HG03469 (cell line): ENCODE results near the gene UFL1.

Source experiments
- ATAC-seq: cut with Tn5 transposase; IDR thresholded peaks from one replicate; pipeline ENCODE4 v1.9.1; 2021; ENCODE audit warnings: mild to moderate bottlenecking, moderate library complexity, moderate number of reproducible peaks; ENCODE audit not compliant: unreplicated experiment

UFL1 gene

GRCh38 chr6:96571551-96571950 lies 49.9 kb downstream of the UFL1 start:
- no peak for ATAC-seq

GRCh38 chr6:96575359-96575758 lies 53.8 kb downstream of the UFL1 start:
- ATAC-seq = no peak

GRCh38 chr6:96576221-96576620 lies 54.6 kb downstream of the UFL1 start:
- no peak for ATAC-seq

- no peak for ATAC-seq
These were observed 60.4 kb downstream of the UFL1 start for GRCh38 chr6:96582021-96582420.

GRCh38 chr6:96582436-96582835 lies 60.8 kb downstream of the UFL1 start:
- ATAC-seq = no peak

- ATAC-seq = no peak
These were observed 82.8 kb downstream of the UFL1 start for GRCh38 chr6:96604420-96604819.
